H1 (cell line): Measurements from ENCODE around the gene KIF22. TPM values are rescaled to one million over a fixed set of nuclear protein-coding genes. Genes with fewer than 3 reads are reported as not detected.

Experiments used
- CTCF ChIA-PET: fragments of 300-600 bp; sonication (Branson Sonifier 250); formaldehyde crosslinking; loops from one replicate; lab custom pipeline; 2021; ENCODE audit not compliant: partially characterized antibody; lab: Charles Lee
- POLR2A ChIA-PET: fragments of 300-600 bp; sonication (Branson Sonifier 250); formaldehyde crosslinking; loops from one replicate; lab custom pipeline; 2021; ENCODE audit warnings: inconsistent platforms; ENCODE audit not compliant: partially characterized antibody; lab: Charles Lee
- DNase-seq, 2 experiments: peaks; one replicate each; pipeline versions ENCODE4 v3.0.0 to v3.0.0-alpha.2; 2010 to 2022; ENCODE audit warnings: low spot score in 2 of 2, low read depth in 1 of 2, mixed read lengths in 1 of 2
- FAIRE-seq: peaks from 2 replicates; lab custom pipeline; 2011; peaks lifted over from hg19 to GRCh38; lab: Jason Lieb, UNC
- H2AFZ ChIP-seq: 2 replicates; pipeline ENCODE4 v1.8.1; 2012; ENCODE audit warnings: low read length, inconsistent platforms
- H2AK5ac ChIP-seq: 2 replicates; pipeline ENCODE4 v1.6.1; 2013; ENCODE audit warnings: low read depth, low read length
- H2BK120ac ChIP-seq: replicated peaks from 2 replicates; pipeline ENCODE3; 2013; ENCODE audit warnings: low read depth, low read length, inconsistent platforms
- H2BK12ac ChIP-seq: 2 replicates; pipeline ENCODE4 v1.6.1; 2013; ENCODE audit warnings: low read depth, low read length
- H2BK15ac ChIP-seq: 2 replicates; pipeline ENCODE4 v1.6.1; 2013; ENCODE audit warnings: low read length
- H2BK20ac ChIP-seq: 2 replicates; pipeline ENCODE4 v1.6.1; 2013; ENCODE audit warnings: low read length
- H2BK5ac ChIP-seq: 2 replicates; pipeline ENCODE4 v1.6.1; 2013; ENCODE audit warnings: low read depth, low read length
- H3K14ac ChIP-seq: 2 replicates; pipeline ENCODE4 v1.6.1; 2013; ENCODE audit warnings: inconsistent platforms; ENCODE audit not compliant: insufficient read length
- H3K18ac ChIP-seq: 2 replicates; pipeline ENCODE4 v1.6.1; 2013; ENCODE audit warnings: low read length; ENCODE audit errors: extremely low read depth
- H3K23ac ChIP-seq: 2 replicates; pipeline ENCODE4 v1.6.1; 2013; ENCODE audit warnings: inconsistent platforms; ENCODE audit not compliant: insufficient read length
- H3K23me2 ChIP-seq: 2 replicates; pipeline ENCODE4 v1.6.1; 2013; ENCODE audit warnings: low read depth, low read length
- H3K27ac ChIP-seq: 2 replicates; pipeline ENCODE4 v1.6.1; 2011; ENCODE audit warnings: low read depth, low read length, inconsistent platforms
- H3K27me3 ChIP-seq, 4 experiments: replicated peaks in 1 of 4; 1 replicate in 1 of 4; 2 replicates in 3 of 4; pipeline versions ENCODE4 v1.6.1 to v1.8.1; 2011 to 2013; ENCODE audit warnings: low read length in 3 of 4, mild to moderate bottlenecking in 3 of 4, inconsistent platforms in 2 of 4, mixed read lengths in 2 of 4, moderate library complexity in 1 of 4; ENCODE audit not compliant: control insufficient read depth in 3 of 4, insufficient read depth in 3 of 4; ENCODE audit errors: extremely low read depth in 1 of 4
- H3K36me3 ChIP-seq, 4 experiments: 2 replicates each; pipeline versions ENCODE4 v1.6.1 to v1.8.1; 2011 to 2013; ENCODE audit warnings: mild to moderate bottlenecking in 4 of 4, low read length in 3 of 4, moderate library complexity in 2 of 4, control low read depth in 1 of 4, inconsistent platforms in 1 of 4; ENCODE audit not compliant: insufficient read depth in 4 of 4, control insufficient read depth in 2 of 4
- H3K4ac ChIP-seq: replicated peaks from 2 replicates; pipeline ENCODE3; 2013; ENCODE audit warnings: low read length, low read depth, mixed read lengths, inconsistent platforms; ENCODE audit not compliant: insufficient read length
- H3K4me1 ChIP-seq, 4 experiments: replicated peaks in 1 of 4; 1 replicate in 1 of 4; 2 replicates in 3 of 4; pipeline versions ENCODE4 v1.6.1 to v1.8.1; 2011 to 2013; ENCODE audit warnings: low read length in 3 of 4, inconsistent platforms in 2 of 4, mixed read lengths in 1 of 4; ENCODE audit not compliant: insufficient read depth in 4 of 4, control insufficient read depth in 3 of 4
- H3K4me2 ChIP-seq, 2 experiments: 2 replicates each; pipeline versions ENCODE4 v1.6.1 to v1.8.1; 2011 to 2013; ENCODE audit warnings: low read depth in 2 of 2, low read length in 2 of 2, control low read depth in 1 of 2, inconsistent platforms in 1 of 2, mild to moderate bottlenecking in 1 of 2; ENCODE audit not compliant: insufficient read depth in 1 of 2
- H3K4me3 ChIP-seq, 4 experiments: fragments of 200-600, 300-600 bp in 1 of 4; sonication (generic), shearing (Covaris generic), sonication (Bioruptor Twin) in 1 of 4; 2 replicates each; pipeline versions ENCODE4 v1.5.1 to v1.8.1; 2011 to 2016; ENCODE audit warnings: low read length in 4 of 4, low read depth in 3 of 4, control low read depth in 2 of 4, inconsistent platforms in 2 of 4, mild to moderate bottlenecking in 2 of 4, mixed read lengths in 1 of 4, moderate library complexity in 1 of 4; ENCODE audit not compliant: insufficient read depth in 2 of 4; ENCODE audit errors: extremely low read depth in 1 of 4
- H3K56ac ChIP-seq: replicated peaks from 2 replicates; pipeline ENCODE3; 2013; ENCODE audit warnings: low read depth, mild to moderate bottlenecking, mixed read lengths, low read length, inconsistent platforms; ENCODE audit not compliant: insufficient read length
- H3K79me1 ChIP-seq: 2 replicates; pipeline ENCODE4 v1.6.1; 2013; ENCODE audit warnings: low read depth, low read length, control low read depth
- H3K79me2 ChIP-seq, 2 experiments: 2 replicates each; pipeline versions ENCODE4 v1.6.1 to v1.8.1; 2012 to 2013; ENCODE audit warnings: low read length in 2 of 2, mild to moderate bottlenecking in 2 of 2, inconsistent platforms in 1 of 2; ENCODE audit not compliant: insufficient read depth in 2 of 2, control insufficient read depth in 1 of 2
- H3K9ac ChIP-seq, 4 experiments: replicated peaks in 1 of 4; 1 replicate in 1 of 4; 2 replicates in 3 of 4; pipeline versions ENCODE4 v1.6.1 to v1.8.1; 2011 to 2013; ENCODE audit warnings: low read depth in 3 of 4, low read length in 3 of 4, control low read depth in 2 of 4, mild to moderate bottlenecking in 2 of 4, moderate library complexity in 2 of 4, inconsistent platforms in 1 of 4; ENCODE audit errors: extremely low read depth in 1 of 4
- H3K9me3 ChIP-seq, 2 experiments: 2 replicates each; pipeline versions ENCODE4 v1.6.1 to v1.8.1; 2012 to 2013; ENCODE audit warnings: mild to moderate bottlenecking in 2 of 2, moderate library complexity in 2 of 2, control low read depth in 1 of 2, inconsistent platforms in 1 of 2, low read depth in 1 of 2, low read length in 1 of 2, mixed read lengths in 1 of 2; ENCODE audit not compliant: insufficient read depth in 2 of 2
- H4K20me1 ChIP-seq, 2 experiments: replicated peaks in 1 of 2; 2 replicates each; pipeline versions ENCODE3 to v1.8.1; 2011 to 2013; ENCODE audit warnings: inconsistent platforms in 2 of 2, low read length in 2 of 2, mild to moderate bottlenecking in 1 of 2; ENCODE audit not compliant: insufficient read depth in 2 of 2, control insufficient read depth in 1 of 2
- H4K5ac ChIP-seq: 2 replicates; pipeline ENCODE4 v1.6.1; 2013; ENCODE audit warnings: low read length, low read depth, mixed read lengths, inconsistent platforms; ENCODE audit not compliant: insufficient read length
- H4K8ac ChIP-seq: 2 replicates; pipeline ENCODE4 v1.8.0; 2013; ENCODE audit warnings: mild to moderate bottlenecking, moderate library complexity, low read length, inconsistent platforms; ENCODE audit not compliant: insufficient read depth; ENCODE audit errors: extremely low read depth
- H4K91ac ChIP-seq: replicated peaks from 2 replicates; pipeline ENCODE3; 2013; ENCODE audit warnings: low read length, mixed read lengths, inconsistent platforms; ENCODE audit not compliant: insufficient read length
- BRCA1 ChIP-seq: IDR thresholded peaks from 2 replicates; pipeline ENCODE4 v1.6.1; 2012; ENCODE audit warnings: low read depth, low read length, improper control_type of control experiment
- CHD1 ChIP-seq: IDR thresholded peaks from 2 replicates; pipeline ENCODE4 v1.6.1; 2012; ENCODE audit warnings: low read depth, low read length, improper control_type of control experiment
- EZH2 ChIP-seq: fragments of 200-600 bp; sonication (generic); IDR thresholded peaks from 2 replicates; pipeline ENCODE4 v1.7.1; 2012; ENCODE audit warnings: low read depth, mild to moderate bottlenecking, moderate library complexity, low read length, inconsistent platforms; ENCODE audit not compliant: severe bottlenecking
- HDAC6 ChIP-seq: IDR thresholded peaks from one replicate; pipeline ENCODE4 v1.7.1; 2012; ENCODE audit warnings: low read depth, mild to moderate bottlenecking, inconsistent platforms, low read length, moderate library complexity
- KDM4A ChIP-seq: IDR thresholded peaks from one replicate; pipeline ENCODE4 v1.7.1; 2012; ENCODE audit warnings: low read depth, mild to moderate bottlenecking, moderate library complexity, low read length, inconsistent platforms; ENCODE audit not compliant: severe bottlenecking
- KDM5A ChIP-seq: fragments of 200-600 bp; IDR thresholded peaks from 2 replicates; pipeline ENCODE4 v1.7.1; 2012; ENCODE audit warnings: mild to moderate bottlenecking, low read length, inconsistent platforms, mixed read lengths
- MAFK ChIP-seq: IDR thresholded peaks from 2 replicates; pipeline ENCODE4 v1.6.1; 2012; ENCODE audit warnings: low read depth, mild to moderate bottlenecking, improper control_type of control experiment, low read length
- RBBP5 ChIP-seq: IDR thresholded peaks from 2 replicates; pipeline ENCODE4 v1.7.1; 2012; ENCODE audit warnings: low read depth, mild to moderate bottlenecking, inconsistent platforms, low read length, moderate library complexity, borderline replicate concordance
- SIRT6 ChIP-seq: IDR thresholded peaks from one replicate; pipeline ENCODE4 v1.7.1; 2012; ENCODE audit warnings: low read length, inconsistent platforms
- SUZ12 ChIP-seq: fragments of 200-600 bp; sonication (generic); IDR thresholded peaks from 2 replicates; pipeline ENCODE4 v1.6.1; 2012; ENCODE audit warnings: mild to moderate bottlenecking, inconsistent platforms, low read length, moderate library complexity, mixed read lengths
- TEAD4 ChIP-seq: IDR thresholded peaks from 2 replicates; pipeline ENCODE4 v1.6.1; 2012; ENCODE audit warnings: low read depth, low read length, inconsistent platforms, mixed read lengths
- WGBS, 2 experiments: shearing (Covaris generic) in 1 of 2; methylation state at CpG; one replicate each; pipeline versions ENCODE4 v1.1.6 to v1.1.7; 2013 to 2015; ENCODE audit warnings: low lambda C conversion rate in 2 of 2, mixed read lengths in 2 of 2, inconsistent platforms in 1 of 2, low coverage in 1 of 2, missing lambda C conversion rate in 1 of 2; ENCODE audit not compliant: insufficient replicate concordance in 2 of 2, insufficient coverage in 1 of 2, insufficient read length in 1 of 2; ENCODE audit errors: extremely low coverage in 1 of 2, missing lambda C conversion rate in 1 of 2; 5-methylcytosine and 5-hydroxymethylcytosine counted together
- polyA plus RNA-seq, 7 experiments: library from polyadenylated mRNA; depleted of rRNA in 3 of 7; stranded (reverse) in 5 of 7; unstranded in 2 of 7; fragments of >200 nt in 5 of 7; fragments of 200-250 nt in 2 of 7; gene quantifications; 1 replicate in 5 of 7; 2 replicates in 1 of 7; 4 replicates in 1 of 7; pipeline versions ENCODE4 v1.2.1 to v1.2.3, GENCODE V29; 2011 to 2013; ENCODE audit warnings: missing spikeins in 2 of 7, mixed read lengths in 2 of 7
- total RNA-seq: library from RNA; stranded (reverse); fragmentation: NEBNext Ultra II Directional; extraction: Animal tissue kit (Norgen Biotek cat#: 25700); gene quantifications from 2 replicates; pipeline ENCODE4 v1.2.1, GENCODE V29; 2021

Gene KIF22
- total and polyA plus RNA-seq, 2 of the 8 experiments (the other 6 are each of a cell fraction or from before 2014, with no cell fraction given), result 139 to 142 TPM

GRCh38 chr16:29761882-29762281, 28.7 kb upstream of the KIF22 start:
- 94% methylated on average over 6 of the region's 6 CpGs; no CpG with 5 or more reads in 1 of the 2 experiments for WGBS, 2 experiments
- Histone ChIP-seq H3K4me1 (no peaks in the 10 kb centered on the region), H2AFZ (no peak overlapping the region), H2BK120ac (no peak overlapping the region), H3K9me3 (no peaks in the 10 kb centered on the region), H4K5ac (no peak overlapping the region), H3K14ac (no peak overlapping the region), H3K4me2 (no peak overlapping the region), H3K27ac (no peak overlapping the region), H4K91ac (no peak overlapping the region), H3K9ac (no peak overlapping the region), H3K4me3 (no peak overlapping the region), H2BK12ac (no peak overlapping the region), H4K20me1 (no peaks in the 10 kb centered on the region), H3K79me1 (no peaks in the 10 kb centered on the region), H3K56ac (no peak overlapping the region), H3K36me3 (no peaks in the 10 kb centered on the region), H2BK5ac (no peak overlapping the region), H2BK20ac (no peak overlapping the region), H3K18ac (no peak overlapping the region), H3K79me2 (no peaks in the 10 kb centered on the region), H3K27me3 (no peaks in the 10 kb centered on the region), H2AK5ac (no peak overlapping the region), H3K23me2 (no peaks in the 10 kb centered on the region), H3K23ac (no peak overlapping the region), H4K8ac (no peak overlapping the region), H3K4ac (no peak overlapping the region), H2BK15ac (no peak overlapping the region)
- TF ChIP-seq SIRT6, result no peak
- no peak for TF ChIP-seq BRCA1
- TF ChIP-seq EZH2, result no peak
- no peak for TF ChIP-seq TEAD4
- TF ChIP-seq CHD1, result no peak
- TF ChIP-seq KDM5A, result no peak
- TF ChIP-seq KDM4A, result no peak
- no peak for TF ChIP-seq MAFK
- no peak for TF ChIP-seq SUZ12
- no peak for TF ChIP-seq HDAC6
- no peak for TF ChIP-seq RBBP5
- ChIA-PET POLR2A (interaction anchor here (1.0 to 1.4 kb wide), 2 partner anchors 17 to 72 kb away, joined by 3 to 5 read pairs; no protein-coding TSS in a partner anchor), CTCF (interaction anchor here (0.7 kb wide), 1 partner anchor 271 kb away, joined by 3 read pairs; no protein-coding TSS in a partner anchor)
- FAIRE-seq (no peak), DNase-seq (no peak)
